Measurements from ENCODE around the gene C9orf50.

Gene C9orf50

DNA sequence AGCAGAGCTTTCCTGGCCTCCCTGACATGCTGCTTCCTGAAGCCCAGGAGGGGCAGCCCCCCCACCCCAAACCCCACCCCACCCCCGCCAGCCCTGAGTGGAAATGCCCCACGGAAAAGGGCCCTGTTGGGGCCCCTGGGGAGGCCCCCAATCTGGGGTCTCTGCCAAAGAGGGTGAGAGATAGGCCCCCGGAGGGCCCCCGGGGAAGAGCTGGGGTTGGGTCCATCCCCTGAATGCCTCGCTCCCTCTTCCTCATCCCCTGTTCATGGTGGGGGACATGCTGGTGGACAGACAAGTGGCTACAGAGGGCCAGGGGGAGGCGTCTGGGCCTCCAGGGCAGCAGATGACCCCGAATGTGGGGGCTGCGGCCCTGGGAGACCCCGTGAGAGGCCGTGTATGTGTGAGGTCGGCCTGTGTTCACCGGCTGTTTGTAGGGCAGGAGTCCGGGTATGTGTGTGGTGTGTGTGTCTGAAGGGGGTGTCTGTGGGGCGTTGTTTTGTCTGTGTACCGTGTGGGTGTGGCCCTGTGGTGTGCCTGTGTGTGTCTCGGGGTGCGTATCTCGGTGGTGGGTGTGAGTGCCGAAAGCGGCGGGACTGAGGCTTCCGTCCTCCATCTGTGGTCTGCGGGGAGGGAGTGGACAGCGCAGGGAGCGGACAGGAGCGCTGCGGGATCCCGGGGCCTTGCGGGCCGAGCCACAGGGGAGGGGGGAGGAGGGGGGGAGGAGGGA lies 11.3 kb downstream of the C9orf50 start:
- Histone ChIP-seq H3K27ac (ENCODE audit: low read depth, low read length, severe bottlenecking) (no peak overlapping the region), H3K4me1 (ENCODE audit: control insufficient read depth, insufficient read depth, low read length, poor library complexity, severe bottlenecking) (peaks cover 25% of the 10 kb centered on the region), H3K4me3 (ENCODE audit: extremely low read depth, insufficient read depth, low read length, poor library complexity, severe bottlenecking) (no peak overlapping the region), H3K9me3 (ENCODE audit: control insufficient read depth, low read length) (no peaks in the 10 kb centered on the region), H3K36me3 (ENCODE audit: control insufficient read depth, insufficient read depth, low read length) (no peaks in the 10 kb centered on the region)
- 23 to 35% methylated on average over 5 to 12 of the region's 30 CpGs for WGBS, 2 experiments (ENCODE audit: insufficient coverage in 2 of 2)

DNA sequence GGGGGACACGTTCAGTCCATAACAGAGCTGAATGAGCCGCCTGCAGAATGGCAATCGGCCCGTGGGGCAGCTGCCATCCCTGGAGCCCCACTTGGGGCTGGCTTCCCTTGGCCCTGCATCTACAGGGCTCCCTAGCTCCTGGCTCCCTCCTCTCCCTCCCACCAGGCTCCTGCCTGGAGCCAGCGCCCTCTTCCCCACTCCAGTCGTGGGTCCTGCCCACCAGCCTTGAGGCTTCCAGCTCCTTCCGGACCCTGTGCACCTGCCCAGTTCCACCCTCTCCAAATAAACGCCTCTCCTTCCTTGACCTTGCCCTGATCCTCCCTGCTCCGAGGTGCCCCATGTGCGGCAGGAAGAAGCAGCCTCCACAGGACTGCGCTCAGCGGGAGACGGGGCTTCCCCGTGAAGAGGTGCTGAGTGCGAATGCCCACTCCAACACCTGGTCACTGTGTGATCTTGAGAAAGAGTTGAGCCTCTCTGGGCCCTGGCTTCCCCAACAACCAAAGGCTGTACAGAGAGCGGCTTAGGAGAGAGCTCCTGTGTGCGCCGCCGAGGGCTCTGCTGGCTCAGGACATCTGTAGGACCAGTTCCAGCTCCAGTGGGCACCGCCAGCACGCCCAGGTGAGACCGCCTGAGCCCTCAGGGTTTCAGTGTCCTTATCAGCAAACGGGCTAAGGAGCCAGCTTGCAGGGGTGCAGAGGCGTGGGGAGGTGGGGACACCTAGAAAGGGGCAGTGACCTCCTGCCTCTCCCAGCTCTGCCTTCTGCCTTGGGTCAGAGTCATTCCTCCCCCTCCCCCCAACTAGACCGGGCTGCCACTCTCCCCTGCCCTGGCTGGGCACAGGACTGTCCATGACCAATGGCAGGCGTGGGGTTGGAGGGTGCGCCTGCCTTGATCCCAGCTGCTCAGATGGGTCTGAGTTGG lies 12.1 kb downstream of the C9orf50 start:
- 86 to 88% methylated on average over 22 of the region's 27 CpGs for WGBS, 2 experiments (ENCODE audit: insufficient coverage in 2 of 2)
- Histone ChIP-seq H3K36me3 (ENCODE audit: control insufficient read depth, insufficient read depth, low read length) (no peaks in the 10 kb centered on the region), H3K9me3 (ENCODE audit: control insufficient read depth, low read length) (no peaks in the 10 kb centered on the region), H3K27ac (ENCODE audit: low read depth, low read length, severe bottlenecking) (no peak overlapping the region), H3K4me3 (ENCODE audit: extremely low read depth, insufficient read depth, low read length, poor library complexity, severe bottlenecking) (no peak overlapping the region), H3K4me1 (ENCODE audit: control insufficient read depth, insufficient read depth, low read length, poor library complexity, severe bottlenecking) (peaks cover 25% of the 10 kb centered on the region)

DNA sequence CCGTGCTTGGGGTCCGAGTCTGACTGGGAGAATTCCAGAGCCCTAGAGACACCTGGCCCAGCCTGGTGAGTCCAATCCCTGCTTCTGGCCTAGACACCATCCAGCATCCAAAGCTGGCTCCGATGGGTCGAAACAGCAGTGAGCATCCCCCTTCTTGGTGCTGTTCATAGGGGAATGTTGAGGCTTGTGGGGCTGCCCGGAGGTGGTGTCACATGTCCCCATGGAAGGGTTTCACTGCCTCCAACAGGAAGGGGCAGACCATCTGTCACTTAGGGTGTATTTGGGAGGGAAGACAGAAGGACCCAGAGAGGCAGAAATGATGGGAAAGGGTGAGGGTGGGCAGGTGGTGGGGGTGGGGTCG lies 13.9 kb downstream of the C9orf50 start:
- no peaks in the 10 kb centered on the region for H3K9me3 ChIP-seq (ENCODE audit: control insufficient read depth, low read length)
- H3K27ac ChIP-seq (ENCODE audit: low read depth, low read length, severe bottlenecking), result no peak overlapping the region
- 90% methylated on average over 4 to 6 of the region's 6 CpGs for WGBS, 2 experiments (ENCODE audit: insufficient coverage in 2 of 2)
- H3K4me3 ChIP-seq (ENCODE audit: extremely low read depth, insufficient read depth, low read length, poor library complexity, severe bottlenecking), result no peak overlapping the region
- H3K4me1 ChIP-seq (ENCODE audit: control insufficient read depth, insufficient read depth, low read length, poor library complexity, severe bottlenecking), result peaks cover 39% of the 10 kb centered on the region
- no peaks in the 10 kb centered on the region for H3K36me3 ChIP-seq (ENCODE audit: control insufficient read depth, insufficient read depth, low read length)

DNA sequence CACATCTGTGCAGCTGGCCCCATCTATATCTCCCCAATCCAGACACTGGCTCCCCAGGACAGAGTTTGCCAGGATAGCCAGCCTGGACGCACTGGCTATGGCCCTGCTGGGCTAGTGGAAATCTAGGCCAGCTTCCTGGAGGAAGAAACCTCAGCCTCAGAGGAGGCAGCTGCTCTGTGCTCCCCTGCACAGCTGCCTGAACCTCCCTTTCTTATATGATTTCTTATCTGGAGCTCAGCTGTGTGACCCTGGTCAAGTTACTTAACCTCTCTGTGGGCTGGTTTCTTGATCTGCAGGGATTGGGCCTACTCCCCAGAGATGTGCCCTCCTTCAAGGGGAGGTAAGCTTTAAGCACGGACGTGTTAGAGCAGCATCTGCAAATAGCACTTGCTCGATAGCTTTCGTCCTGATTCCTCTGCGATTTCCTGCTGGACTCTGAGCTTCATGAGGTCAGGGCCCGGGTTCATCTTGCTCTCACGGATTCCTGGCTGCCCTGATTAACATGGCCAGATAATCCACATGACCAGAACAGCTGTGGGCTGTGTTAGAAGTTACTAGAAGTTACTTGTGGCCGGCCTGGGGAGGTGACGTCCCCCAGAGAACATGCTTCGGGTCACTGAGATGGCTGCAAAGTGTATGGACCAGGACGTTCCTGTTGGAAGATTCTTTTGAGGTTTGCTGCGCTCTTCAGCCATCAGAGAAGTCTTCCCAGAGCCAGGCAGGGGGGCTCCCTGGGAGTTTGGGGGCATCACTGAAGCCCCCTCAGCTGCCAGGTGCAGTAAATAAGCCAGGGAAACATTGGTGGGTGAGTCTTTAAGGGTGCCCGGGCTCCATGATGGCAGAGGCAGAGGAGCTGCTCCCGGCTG lies 14.5 kb downstream of the C9orf50 start:
- 87 to 93% methylated on average over 14 to 15 of the region's 15 CpGs for WGBS, 2 experiments (ENCODE audit: insufficient coverage in 2 of 2)

DNA sequence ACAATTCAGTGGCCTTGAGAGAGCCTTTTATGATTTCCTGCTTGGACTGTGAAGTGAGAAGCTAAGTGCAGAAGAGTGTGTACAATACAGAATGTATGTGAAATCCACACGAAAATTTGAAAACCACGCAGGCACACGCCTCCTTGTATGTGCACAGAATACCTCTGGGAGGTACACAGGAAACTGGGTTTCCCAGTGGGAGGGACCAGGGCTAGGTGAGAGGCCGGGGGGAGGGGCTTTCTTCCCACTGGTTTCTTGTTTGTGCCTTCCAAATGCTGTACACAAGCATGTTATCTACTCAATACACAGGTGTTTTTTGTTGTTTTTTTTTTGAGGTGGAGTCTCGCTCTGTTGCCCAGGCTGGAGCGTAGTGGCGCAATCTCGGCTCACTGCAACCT lies 16.1 kb downstream of the C9orf50 start:
- Histone ChIP-seq H3K4me3 (ENCODE audit: extremely low read depth, insufficient read depth, low read length, poor library complexity, severe bottlenecking) (no peak overlapping the region), H3K27ac (ENCODE audit: low read depth, low read length, severe bottlenecking) (no peak overlapping the region), H3K36me3 (ENCODE audit: control insufficient read depth, insufficient read depth, low read length) (no peaks in the 10 kb centered on the region), H3K4me1 (ENCODE audit: control insufficient read depth, insufficient read depth, low read length, poor library complexity, severe bottlenecking) (peaks cover 46% of the 10 kb centered on the region), H3K9me3 (ENCODE audit: control insufficient read depth, low read length) (no peaks in the 10 kb centered on the region)
- 93 to 96% methylated on average over 6 of the region's 8 CpGs for WGBS, 2 experiments (ENCODE audit: insufficient coverage in 2 of 2)

More for the DNA sequence above, 14.5 kb downstream of the C9orf50 start:
- H3K4me1 ChIP-seq (ENCODE audit: control insufficient read depth, insufficient read depth, low read length, poor library complexity, severe bottlenecking), result peaks cover 42% of the 10 kb centered on the region
- no peaks in the 10 kb centered on the region for H3K36me3 ChIP-seq (ENCODE audit: control insufficient read depth, insufficient read depth, low read length)
- no peak overlapping the region for H3K4me3 ChIP-seq (ENCODE audit: extremely low read depth, insufficient read depth, low read length, poor library complexity, severe bottlenecking)
- H3K27ac ChIP-seq (ENCODE audit: low read depth, low read length, severe bottlenecking), result no peak overlapping the region
- H3K9me3 ChIP-seq (ENCODE audit: control insufficient read depth, low read length), result no peaks in the 10 kb centered on the region

DNA sequence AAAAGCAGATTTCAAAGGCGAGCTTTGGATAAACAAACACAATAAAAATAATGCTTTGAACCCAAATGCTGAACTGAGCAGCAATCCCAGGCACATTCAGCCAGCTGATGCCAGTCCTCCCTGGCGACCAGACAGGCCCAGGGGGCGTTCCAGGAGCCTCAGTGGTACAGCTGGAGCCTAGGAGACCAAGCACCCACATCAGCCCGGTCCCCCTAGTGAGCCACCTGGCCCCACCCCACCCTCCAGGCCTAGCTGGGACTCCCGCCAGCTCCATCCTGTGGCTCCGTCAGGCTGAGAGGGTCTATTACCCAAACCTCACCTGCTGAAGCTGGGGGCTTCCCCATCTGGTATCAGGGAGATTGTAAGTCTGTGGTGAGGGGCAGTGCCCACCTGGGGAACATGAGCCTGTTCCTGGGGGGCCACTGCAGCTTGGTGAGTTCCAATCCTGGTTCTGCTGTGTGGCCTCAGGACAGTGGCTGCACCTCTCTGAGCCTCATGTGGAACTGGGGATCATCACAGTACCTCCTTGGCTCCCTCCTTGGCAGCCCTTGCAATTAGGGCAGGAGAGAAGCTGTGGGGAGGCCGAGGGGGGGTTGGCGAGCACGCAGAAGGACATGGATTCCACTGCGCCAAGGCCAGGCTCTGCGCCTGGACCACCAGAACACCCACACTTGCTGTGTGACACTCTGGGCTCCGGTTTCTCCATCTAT lies 16.7 kb downstream of the C9orf50 start:
- peaks cover 43% of the 10 kb centered on the region for H3K4me1 ChIP-seq (ENCODE audit: control insufficient read depth, insufficient read depth, low read length, poor library complexity, severe bottlenecking)
- no peaks in the 10 kb centered on the region for H3K9me3 ChIP-seq (ENCODE audit: control insufficient read depth, low read length)
- H3K36me3 ChIP-seq (ENCODE audit: control insufficient read depth, insufficient read depth, low read length), result no peaks in the 10 kb centered on the region
- 85 to 92% methylated on average over 9 to 11 of the region's 12 CpGs for WGBS, 2 experiments (ENCODE audit: insufficient coverage in 2 of 2)
- H3K27ac ChIP-seq (ENCODE audit: low read depth, low read length, severe bottlenecking), result no peak overlapping the region
- H3K4me3 ChIP-seq (ENCODE audit: extremely low read depth, insufficient read depth, low read length, poor library complexity, severe bottlenecking), result no peak overlapping the region

DNA sequence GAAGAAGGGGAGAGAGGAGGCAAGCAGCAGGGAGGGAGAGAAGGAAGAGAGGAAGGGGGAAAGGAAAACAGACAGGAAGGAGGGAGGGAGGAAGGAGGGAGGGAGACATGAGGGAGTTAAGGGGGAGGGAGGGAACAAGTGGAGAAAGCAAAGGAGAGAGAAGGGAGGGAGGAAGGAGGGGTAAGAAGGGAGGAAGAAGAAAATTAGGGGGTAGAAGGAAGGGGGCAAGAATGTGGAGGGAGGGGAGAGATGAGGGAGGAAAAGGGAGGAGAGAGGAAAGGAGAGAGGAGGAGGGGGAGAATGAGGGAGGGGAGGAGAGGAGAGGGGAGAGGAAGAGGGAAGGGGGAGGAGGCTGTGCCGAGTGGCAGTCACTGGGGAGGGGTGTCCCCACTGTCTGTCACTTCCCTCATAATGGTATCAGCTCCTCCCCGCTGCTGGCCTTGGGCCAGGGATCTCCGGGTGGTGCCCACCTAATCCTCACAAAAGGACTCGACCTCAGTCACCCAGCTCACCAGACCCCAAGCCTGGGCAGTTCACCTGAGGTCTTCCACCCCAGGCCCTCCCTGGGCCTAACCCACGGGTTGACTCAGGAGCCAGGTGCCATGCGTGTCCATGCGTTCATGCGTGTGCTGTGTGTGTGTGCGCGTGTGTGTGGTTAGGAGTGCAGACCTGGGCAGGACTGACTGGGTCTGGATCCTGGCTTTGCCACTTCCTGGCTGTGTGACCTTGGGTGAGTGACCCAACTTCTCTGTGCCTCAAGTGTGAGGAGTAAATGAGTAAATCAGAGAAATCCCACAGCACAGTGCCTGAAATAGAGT lies 18.1 kb downstream of the C9orf50 start:
- peak overlapping the region; percentile 23 for H3K27ac ChIP-seq (ENCODE audit: low read depth, low read length, severe bottlenecking)

DNA sequence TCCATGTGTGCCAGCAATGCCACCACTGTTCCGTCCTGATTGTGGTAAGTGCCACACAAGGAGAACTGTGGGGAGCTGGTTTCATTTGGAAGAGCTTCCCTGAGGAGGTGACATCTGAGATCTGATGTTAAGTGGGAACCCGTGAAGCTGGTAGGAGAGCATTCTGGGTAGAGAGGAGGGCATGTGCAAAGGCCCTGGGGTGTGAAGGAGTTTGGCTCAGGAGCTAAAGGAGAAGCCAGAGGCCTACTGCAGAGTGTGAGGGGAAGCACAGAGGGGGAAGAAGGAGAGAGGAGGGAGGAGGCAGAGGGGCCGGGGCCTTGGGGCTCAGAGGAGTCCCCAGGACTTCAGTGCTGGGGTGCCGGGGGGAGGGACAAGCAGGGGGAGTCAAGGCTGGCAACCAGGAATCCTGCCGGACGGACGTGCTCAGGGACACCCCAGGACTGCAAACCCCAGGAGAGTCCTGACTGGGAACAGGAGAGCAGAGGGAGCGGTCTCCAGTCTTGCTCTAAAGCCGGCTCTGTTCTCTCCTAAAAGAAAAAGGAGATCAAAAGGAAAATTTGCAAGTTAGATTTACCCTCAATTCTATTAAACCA lies 19.7 kb downstream of the C9orf50 start:
- no peak overlapping the region for H3K4me3 ChIP-seq (ENCODE audit: extremely low read depth, insufficient read depth, low read length, poor library complexity, severe bottlenecking)
- WGBS, 2 experiments (ENCODE audit: insufficient coverage in 2 of 2), result 93% methylated on average over 7 to 8 of the region's 9 CpGs

More for the DNA sequence above, 18.1 kb downstream of the C9orf50 start:
- no peaks in the 10 kb centered on the region for H3K36me3 ChIP-seq (ENCODE audit: control insufficient read depth, insufficient read depth, low read length)
- no peaks in the 10 kb centered on the region for H3K9me3 ChIP-seq (ENCODE audit: control insufficient read depth, low read length)
- WGBS, 2 experiments (ENCODE audit: insufficient coverage in 2 of 2), result 68% methylated on average over 8 to 9 of the region's 10 CpGs
- peaks cover 43% of the 10 kb centered on the region for H3K4me1 ChIP-seq (ENCODE audit: control insufficient read depth, insufficient read depth, low read length, poor library complexity, severe bottlenecking)
- H3K4me3 ChIP-seq (ENCODE audit: extremely low read depth, insufficient read depth, low read length, poor library complexity, severe bottlenecking), result no peak overlapping the region

DNA sequence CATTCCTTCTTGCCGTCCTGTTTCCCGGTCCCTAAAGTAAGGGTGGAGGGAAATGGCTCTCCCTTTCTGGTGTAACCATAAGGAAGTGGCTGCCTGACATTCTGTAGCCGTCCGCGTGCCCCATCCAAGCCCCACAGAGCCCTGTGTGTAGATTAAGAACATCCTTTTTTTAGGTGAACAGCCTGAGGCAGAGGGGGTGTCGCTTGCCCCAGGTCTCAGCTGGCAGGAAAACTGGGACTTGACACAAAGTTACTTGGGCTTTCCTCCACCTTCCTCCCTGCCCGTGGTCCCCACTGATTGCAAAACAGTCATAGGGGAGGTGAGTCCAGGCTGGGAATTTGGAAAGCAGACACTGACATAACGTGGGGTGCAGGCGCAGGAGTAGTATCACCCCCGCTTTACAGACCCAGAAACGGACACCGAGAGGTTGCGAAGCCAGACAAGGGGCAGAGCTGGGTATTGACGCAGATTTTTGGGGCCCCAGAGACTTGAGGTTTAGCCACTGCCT lies 22.8 kb downstream of the C9orf50 start:
- peak overlapping the region; percentile 81 for H3K27ac ChIP-seq (ENCODE audit: low read depth, low read length, severe bottlenecking)
- WGBS, 2 experiments (ENCODE audit: insufficient coverage in 2 of 2), result 69 to 80% methylated on average over 9 to 12 of the region's 14 CpGs
- no peaks in the 10 kb centered on the region for H3K36me3 ChIP-seq (ENCODE audit: control insufficient read depth, insufficient read depth, low read length)
- no peaks in the 10 kb centered on the region for H3K9me3 ChIP-seq (ENCODE audit: control insufficient read depth, low read length)
- H3K4me1 ChIP-seq (ENCODE audit: control insufficient read depth, insufficient read depth, low read length, poor library complexity, severe bottlenecking), result peaks cover 36% of the 10 kb centered on the region
- H3K4me3 ChIP-seq (ENCODE audit: extremely low read depth, insufficient read depth, low read length, poor library complexity, severe bottlenecking), result peak overlapping the region; percentile 46

More for the DNA sequence above, 19.7 kb downstream of the C9orf50 start:
- no peak overlapping the region for H3K27ac ChIP-seq (ENCODE audit: low read depth, low read length, severe bottlenecking)
- no peaks in the 10 kb centered on the region for H3K36me3 ChIP-seq (ENCODE audit: control insufficient read depth, insufficient read depth, low read length)
- no peaks in the 10 kb centered on the region for H3K9me3 ChIP-seq (ENCODE audit: control insufficient read depth, low read length)
- peaks cover 41% of the 10 kb centered on the region for H3K4me1 ChIP-seq (ENCODE audit: control insufficient read depth, insufficient read depth, low read length, poor library complexity, severe bottlenecking)
